HCT116 (cell line): Measurements from ENCODE around the gene ALDH1A2.

Experiments used
- ATF3 ChIP-seq: IDR thresholded peaks from 2 replicates; pipeline ENCODE4 v1.6.1; 2012
- EGR1 ChIP-seq: IDR thresholded peaks from 2 replicates; pipeline ENCODE4 v1.6.1; 2012; ENCODE audit warnings: low read depth
- ELF1 ChIP-seq: IDR thresholded peaks from 2 replicates; pipeline ENCODE4 v1.6.1; 2012; ENCODE audit warnings: low read depth, borderline replicate concordance
- EZH2 ChIP-seq: fragments of 200-600 bp; sonication (generic); IDR thresholded peaks from 2 replicates; pipeline ENCODE4 v1.6.1; 2017; ENCODE audit warnings: antibody characterized with exemption, mixed run types
- POLR2A ChIP-seq: IDR thresholded peaks from 2 replicates; pipeline ENCODE4 v1.7.0; 2011; ENCODE audit warnings: borderline replicate concordance; ENCODE audit not compliant: insufficient read depth, insufficient read length; ENCODE audit errors: extremely low read depth
- POLR2AphosphoS5 ChIP-seq: IDR thresholded peaks from 2 replicates; pipeline ENCODE4 v1.6.1; 2011; ENCODE audit warnings: mild to moderate bottlenecking, low read depth, low read length, moderate library complexity
- RAD21 ChIP-seq: IDR thresholded peaks from 2 replicates; pipeline ENCODE4 v1.6.1; 2012; ENCODE audit warnings: low read depth, mild to moderate bottlenecking
- SIN3A ChIP-seq: IDR thresholded peaks from 2 replicates; pipeline ENCODE4 v1.6.1; 2012; ENCODE audit warnings: low read depth
- SP1 ChIP-seq: IDR thresholded peaks from 2 replicates; pipeline ENCODE4 v1.6.1; 2012; ENCODE audit warnings: low read depth
- TF ChIP-seq, protein P1 (sequence below), 3 experiments: fragments of 200-600 bp in 1 of 3; sonication (generic) in 1 of 3; IDR thresholded peaks in 2 of 3; conservative IDR thresholded peaks in 1 of 3; 2 replicates each; pipeline ENCODE4 v1.5.1; 2012 to 2017; ENCODE audit warnings: low read depth in 2 of 3, low read length in 2 of 3, antibody characterized with exemption in 1 of 3, borderline replicate concordance in 1 of 3, control low read depth in 1 of 3, mild to moderate bottlenecking in 1 of 3, mixed read lengths in 1 of 3, mixed run types in 1 of 3, moderate library complexity in 1 of 3; ENCODE audit not compliant: insufficient read depth in 1 of 3
- TF ChIP-seq, protein P2 (sequence below): IDR thresholded peaks from 2 replicates; pipeline ENCODE4 v1.6.1; 2012
- TF ChIP-seq, protein P3 (sequence below): IDR thresholded peaks from 2 replicates; pipeline ENCODE4 v1.6.1; 2012; ENCODE audit warnings: low read depth

DNA sequence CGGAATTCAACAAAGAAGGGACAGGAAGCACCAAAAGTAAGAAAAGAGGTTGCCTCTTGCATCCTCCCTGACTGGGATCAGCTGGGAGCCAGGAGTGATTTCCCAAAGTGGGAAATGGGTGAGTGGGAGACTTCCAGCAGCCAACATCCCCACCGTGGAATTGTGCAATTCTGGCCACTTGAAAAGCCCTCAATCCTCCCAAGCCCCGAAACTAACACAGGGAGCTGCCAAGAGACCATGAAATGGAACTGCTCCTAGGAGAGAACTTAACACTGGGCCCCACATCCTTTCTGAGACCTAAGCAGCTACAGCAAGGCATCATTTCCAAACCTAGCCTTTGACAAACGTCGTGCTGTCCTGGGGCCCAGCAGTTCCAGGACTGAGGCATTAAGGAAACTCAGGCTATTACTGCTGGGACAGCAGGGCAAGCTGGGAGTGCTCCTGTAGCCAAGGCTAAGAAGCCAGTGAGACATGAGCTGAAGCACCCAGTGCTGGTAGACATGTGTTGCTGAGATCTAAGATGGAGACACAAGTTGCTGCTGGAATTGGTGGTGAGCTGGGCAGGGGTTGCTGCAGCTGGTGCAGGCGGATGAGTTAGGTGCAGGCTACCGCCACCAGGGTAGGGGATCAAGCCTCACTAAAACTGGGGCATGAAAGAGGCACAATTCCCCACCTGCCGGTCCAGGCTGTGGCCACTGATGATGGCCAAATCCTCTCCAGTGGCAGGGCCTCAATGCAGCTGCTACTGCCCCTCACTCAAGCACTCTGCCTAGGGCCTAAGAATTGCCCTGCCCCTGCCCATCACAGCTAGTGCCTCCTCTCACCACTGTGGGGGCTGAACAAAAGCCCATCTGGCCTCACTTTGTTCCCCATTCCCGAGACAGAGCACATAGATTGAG, 43.9 kb downstream of the ALDH1A2 start:
- TF ChIP-seq POLR2A = no peak
- TF ChIP-seq ELF1 = no peak
- TF ChIP-seq RAD21 = no peak
- TF ChIP-seq, protein P1, sequence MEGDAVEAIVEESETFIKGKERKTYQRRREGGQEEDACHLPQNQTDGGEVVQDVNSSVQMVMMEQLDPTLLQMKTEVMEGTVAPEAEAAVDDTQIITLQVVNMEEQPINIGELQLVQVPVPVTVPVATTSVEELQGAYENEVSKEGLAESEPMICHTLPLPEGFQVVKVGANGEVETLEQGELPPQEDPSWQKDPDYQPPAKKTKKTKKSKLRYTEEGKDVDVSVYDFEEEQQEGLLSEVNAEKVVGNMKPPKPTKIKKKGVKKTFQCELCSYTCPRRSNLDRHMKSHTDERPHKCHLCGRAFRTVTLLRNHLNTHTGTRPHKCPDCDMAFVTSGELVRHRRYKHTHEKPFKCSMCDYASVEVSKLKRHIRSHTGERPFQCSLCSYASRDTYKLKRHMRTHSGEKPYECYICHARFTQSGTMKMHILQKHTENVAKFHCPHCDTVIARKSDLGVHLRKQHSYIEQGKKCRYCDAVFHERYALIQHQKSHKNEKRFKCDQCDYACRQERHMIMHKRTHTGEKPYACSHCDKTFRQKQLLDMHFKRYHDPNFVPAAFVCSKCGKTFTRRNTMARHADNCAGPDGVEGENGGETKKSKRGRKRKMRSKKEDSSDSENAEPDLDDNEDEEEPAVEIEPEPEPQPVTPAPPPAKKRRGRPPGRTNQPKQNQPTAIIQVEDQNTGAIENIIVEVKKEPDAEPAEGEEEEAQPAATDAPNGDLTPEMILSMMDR (IDR thresholded peaks at IDR 0.05 in 2 of 3, conservative IDR thresholded peaks at IDR 0.05 in 1 of 3; ENCODE audit: borderline replicate concordance in 1 of 3, insufficient read depth in 1 of 3, low read depth in 2 of 3, low read length in 2 of 3) = no peak
- TF ChIP-seq EZH2 = no peak
- TF ChIP-seq SP1 = no peak
- TF ChIP-seq POLR2AphosphoS5 = no peak
- TF ChIP-seq ATF3 = no peak
- TF ChIP-seq, protein P2, sequence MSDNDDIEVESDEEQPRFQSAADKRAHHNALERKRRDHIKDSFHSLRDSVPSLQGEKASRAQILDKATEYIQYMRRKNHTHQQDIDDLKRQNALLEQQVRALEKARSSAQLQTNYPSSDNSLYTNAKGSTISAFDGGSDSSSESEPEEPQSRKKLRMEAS = no peak
- TF ChIP-seq, protein P3, sequence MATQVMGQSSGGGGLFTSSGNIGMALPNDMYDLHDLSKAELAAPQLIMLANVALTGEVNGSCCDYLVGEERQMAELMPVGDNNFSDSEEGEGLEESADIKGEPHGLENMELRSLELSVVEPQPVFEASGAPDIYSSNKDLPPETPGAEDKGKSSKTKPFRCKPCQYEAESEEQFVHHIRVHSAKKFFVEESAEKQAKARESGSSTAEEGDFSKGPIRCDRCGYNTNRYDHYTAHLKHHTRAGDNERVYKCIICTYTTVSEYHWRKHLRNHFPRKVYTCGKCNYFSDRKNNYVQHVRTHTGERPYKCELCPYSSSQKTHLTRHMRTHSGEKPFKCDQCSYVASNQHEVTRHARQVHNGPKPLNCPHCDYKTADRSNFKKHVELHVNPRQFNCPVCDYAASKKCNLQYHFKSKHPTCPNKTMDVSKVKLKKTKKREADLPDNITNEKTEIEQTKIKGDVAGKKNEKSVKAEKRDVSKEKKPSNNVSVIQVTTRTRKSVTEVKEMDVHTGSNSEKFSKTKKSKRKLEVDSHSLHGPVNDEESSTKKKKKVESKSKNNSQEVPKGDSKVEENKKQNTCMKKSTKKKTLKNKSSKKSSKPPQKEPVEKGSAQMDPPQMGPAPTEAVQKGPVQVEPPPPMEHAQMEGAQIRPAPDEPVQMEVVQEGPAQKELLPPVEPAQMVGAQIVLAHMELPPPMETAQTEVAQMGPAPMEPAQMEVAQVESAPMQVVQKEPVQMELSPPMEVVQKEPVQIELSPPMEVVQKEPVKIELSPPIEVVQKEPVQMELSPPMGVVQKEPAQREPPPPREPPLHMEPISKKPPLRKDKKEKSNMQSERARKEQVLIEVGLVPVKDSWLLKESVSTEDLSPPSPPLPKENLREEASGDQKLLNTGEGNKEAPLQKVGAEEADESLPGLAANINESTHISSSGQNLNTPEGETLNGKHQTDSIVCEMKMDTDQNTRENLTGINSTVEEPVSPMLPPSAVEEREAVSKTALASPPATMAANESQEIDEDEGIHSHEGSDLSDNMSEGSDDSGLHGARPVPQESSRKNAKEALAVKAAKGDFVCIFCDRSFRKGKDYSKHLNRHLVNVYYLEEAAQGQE = no peak
- TF ChIP-seq EGR1 = no peak
- no peak for TF ChIP-seq SIN3A
